Measurements from ENCODE around the gene SAMHD1. TPM values are rescaled to one million over a fixed set of nuclear protein-coding genes. Genes with fewer than 3 reads are reported as not detected.

The SAMHD1 gene
- polyA plus RNA-seq, 2 of the 4 experiments (the other 2 are of a cell fraction): 9.8 to 11.7 TPM

DNA sequence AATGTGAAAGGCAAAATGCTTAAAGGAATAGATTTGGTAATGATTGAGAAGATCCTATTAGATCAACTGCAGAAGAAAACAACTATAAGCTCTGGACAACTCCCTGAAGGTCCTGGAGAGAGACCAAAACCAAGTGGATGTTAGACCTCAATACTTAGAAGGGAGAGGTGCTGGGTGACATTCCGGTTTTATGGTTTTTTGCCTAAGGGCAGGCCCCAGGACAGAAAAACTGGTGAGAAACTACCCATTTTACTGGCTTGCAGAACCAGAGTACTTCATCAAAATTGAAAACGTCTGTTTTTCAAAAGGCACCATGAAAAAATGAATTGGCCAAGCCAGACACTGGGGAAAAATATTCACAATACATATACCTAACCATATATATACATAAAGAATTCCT, 26.3 kb downstream of the SAMHD1 start:
- DNase-seq (ENCODE audit: low read depth in 1 of 2, low spot score in 1 of 2) (no peak), ATAC-seq (no peak), FAIRE-seq (no peak)
- 79% methylated on average over 2 of the region's 2 CpGs for WGBS (ENCODE audit: missing lambda C conversion rate)
- ChIA-PET CTCF (interaction anchor here (1.2 to 2.0 kb wide), 2 partner anchors 39 to 61 kb away, joined by 3 to 7 read pairs; no protein-coding TSS in a partner anchor), POLR2A (no interaction called here)
- Histone ChIP-seq H3K9me3 (no peaks in the 10 kb centered on the region), H3K4me2 (no peak overlapping the region), H3K4me1 (peaks cover 17% of the 10 kb centered on the region), H3K27ac (no peak overlapping the region), H3K4me3 (no peak overlapping the region)
- TF ChIP-seq HEYL (CRISPR knock-in tag; IDR thresholded peaks at IDR 0.05) (no peak), BCL3 (IDR thresholded peaks at IDR 0.05) (no peak), MYC (IDR thresholded peaks at IDR 0.05; ENCODE audit: borderline replicate concordance, low read length) (no peak), EHMT2 (IDR thresholded peaks at IDR 0.05; ENCODE audit: low read depth) (no peak), JUNB (IDR thresholded peaks at IDR 0.05) (no peak), RFX5 (IDR thresholded peaks at IDR 0.05) (no peak), MAX (IDR thresholded peaks at IDR 0.05) (no peak), MAFK (IDR thresholded peaks at IDR 0.05; ENCODE audit: partially characterized antibody) (no peak)
- TF ChIP-seq, protein P1, sequence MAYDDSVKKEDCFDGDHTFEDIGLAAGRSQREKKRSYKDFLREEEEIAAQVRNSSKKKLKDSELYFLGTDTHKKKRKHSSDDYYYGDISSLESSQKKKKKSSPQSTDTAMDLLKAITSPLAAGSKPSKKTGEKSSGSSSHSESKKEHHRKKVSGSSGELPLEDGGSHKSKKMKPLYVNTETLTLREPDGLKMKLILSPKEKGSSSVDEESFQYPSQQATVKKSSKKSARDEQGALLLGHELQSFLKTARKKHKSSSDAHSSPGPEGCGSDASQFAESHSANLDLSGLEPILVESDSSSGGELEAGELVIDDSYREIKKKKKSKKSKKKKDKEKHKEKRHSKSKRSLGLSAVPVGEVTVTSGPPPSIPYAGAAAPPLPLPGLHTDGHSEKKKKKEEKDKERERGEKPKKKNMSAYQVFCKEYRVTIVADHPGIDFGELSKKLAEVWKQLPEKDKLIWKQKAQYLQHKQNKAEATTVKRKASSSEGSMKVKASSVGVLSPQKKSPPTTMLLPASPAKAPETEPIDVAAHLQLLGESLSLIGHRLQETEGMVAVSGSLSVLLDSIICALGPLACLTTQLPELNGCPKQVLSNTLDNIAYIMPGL (CRISPR knock-in tag; IDR thresholded peaks at IDR 0.05; ENCODE audit: borderline replicate concordance): no peak

DNA sequence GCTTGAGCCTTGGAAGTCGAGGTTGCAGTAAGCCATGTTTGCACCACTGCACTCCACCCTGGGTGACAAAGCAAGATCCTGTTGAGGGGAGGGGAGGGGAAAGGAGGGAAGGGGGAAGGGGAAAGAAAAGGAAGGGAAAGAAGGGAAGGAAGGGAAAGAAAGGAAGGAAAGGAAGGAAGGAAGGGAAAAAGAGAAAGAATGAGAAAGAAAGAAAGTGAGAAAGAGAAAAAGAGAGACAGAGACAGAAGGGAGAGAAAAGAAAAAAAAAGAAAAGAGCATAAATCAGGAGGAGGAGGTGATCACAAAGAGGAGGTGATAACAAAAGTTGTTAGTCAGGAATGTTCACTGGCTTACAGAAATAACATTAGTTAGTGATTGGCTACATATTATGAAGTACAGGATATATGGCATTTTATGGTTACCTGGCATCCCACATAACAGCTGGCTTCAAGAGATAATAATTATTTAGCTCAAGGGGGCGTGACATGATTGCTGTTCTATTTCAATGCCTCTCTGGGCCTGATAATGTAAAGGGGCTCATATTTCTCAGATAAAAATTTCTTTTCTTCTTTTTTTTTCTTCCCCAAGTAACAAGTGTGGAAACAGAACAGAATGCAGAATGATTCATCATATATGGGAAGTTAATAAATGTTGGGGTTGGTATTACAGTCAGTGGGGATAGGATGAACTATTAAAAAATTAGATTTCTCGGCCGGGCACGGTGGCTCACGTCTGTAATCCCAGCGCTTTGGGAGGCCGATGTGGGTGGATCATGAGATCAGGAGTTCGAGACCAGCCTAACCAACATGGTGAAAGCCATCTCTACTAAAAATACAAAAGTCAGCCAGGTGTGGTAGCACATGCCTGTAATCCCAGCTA, 27.1 kb downstream of the SAMHD1 start:
- TF ChIP-seq EHMT2 (IDR thresholded peaks at IDR 0.05; ENCODE audit: low read depth) (no peak), HDAC2 (IDR thresholded peaks at IDR 0.05) (no peak), PHF8 (IDR thresholded peaks at IDR 0.05; ENCODE audit: borderline replicate concordance, low read depth) (no peak), FOSB (CRISPR knock-in tag; IDR thresholded peaks at IDR 0.05) (no peak), HOXB13 (CRISPR knock-in tag; IDR thresholded peaks at IDR 0.05; ENCODE audit: low read depth) (no peak), HOXA7 (CRISPR knock-in tag; IDR thresholded peaks at IDR 0.05) (no peak)
- TF ChIP-seq, protein P2, sequence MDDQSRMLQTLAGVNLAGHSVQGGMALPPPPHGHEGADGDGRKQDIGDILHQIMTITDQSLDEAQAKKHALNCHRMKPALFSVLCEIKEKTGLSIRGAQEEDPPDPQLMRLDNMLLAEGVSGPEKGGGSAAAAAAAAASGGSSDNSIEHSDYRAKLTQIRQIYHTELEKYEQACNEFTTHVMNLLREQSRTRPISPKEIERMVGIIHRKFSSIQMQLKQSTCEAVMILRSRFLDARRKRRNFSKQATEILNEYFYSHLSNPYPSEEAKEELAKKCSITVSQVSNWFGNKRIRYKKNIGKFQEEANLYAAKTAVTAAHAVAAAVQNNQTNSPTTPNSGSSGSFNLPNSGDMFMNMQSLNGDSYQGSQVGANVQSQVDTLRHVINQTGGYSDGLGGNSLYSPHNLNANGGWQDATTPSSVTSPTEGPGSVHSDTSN (IDR thresholded peaks at IDR 0.05): no peak
- Histone ChIP-seq H3K4me1 (peaks cover 17% of the 10 kb centered on the region), H3K4me3 (no peak overlapping the region), H3K27ac (peak overlapping the region in 1 of 2 experiments; percentile 47; a peak in 1 of 6 replicates), H3K4me2 (peak overlapping the region; percentile 14; the same call in 1 of the 3 replicates), H3K9me3 (no peaks in the 10 kb centered on the region)
- WGBS (ENCODE audit: missing lambda C conversion rate): 67% methylated on average over 9 of the region's 9 CpGs
- DNase-seq (ENCODE audit: low read depth in 1 of 2, low spot score in 1 of 2): no peak
- no peak for ATAC-seq
- CTCF ChIA-PET: interaction anchor here (0.7 to 2.0 kb wide), 4 partner anchors 38 to 863 kb away, joined by 3 to 7 read pairs (median 3); no protein-coding TSS in a partner anchor
- POLR2A ChIA-PET: no interaction called here
- FAIRE-seq: no peak

GRCh38 chr20:36920334-36920730, 31.2 kb downstream of the SAMHD1 start:
- ChIA-PET POLR2A (no interaction called here), CTCF (interaction anchor here (0.6 to 2.9 kb wide), 16 partner anchors 8 to 307 kb away, joined by 3 to 13 read pairs (median 6); no protein-coding TSS in a partner anchor)
- no peak for ATAC-seq
- Histone ChIP-seq H3K27ac (no peak overlapping the region), H3K4me1 (peaks cover 14% of the 10 kb centered on the region), H3K9me3 (no peaks in the 10 kb centered on the region), H3K4me2 (no peak overlapping the region), H3K4me3 (no peak overlapping the region)
- TF ChIP-seq ATOH8 (CRISPR knock-in tag; IDR thresholded peaks at IDR 0.05; ENCODE audit: low read depth) (no peak), PHF8 (IDR thresholded peaks at IDR 0.05; ENCODE audit: borderline replicate concordance, low read depth) (no peak), ZC3H11A (IDR thresholded peaks at IDR 0.05) (no peak), SREBF2 (IDR thresholded peaks at IDR 0.05) (no peak), MAX (IDR thresholded peaks at IDR 0.05) (no peak), HES2 (IDR thresholded peaks at IDR 0.05) (no peak), USF2 (IDR thresholded peaks at IDR 0.05) (no peak), TP53 (CRISPR knock-in tag; IDR thresholded peaks at IDR 0.05) (no peak)
- FAIRE-seq: no peak
- WGBS (ENCODE audit: missing lambda C conversion rate): 78% methylated on average over 7 of the region's 8 CpGs
- DNase-seq (ENCODE audit: low read depth in 1 of 2, low spot score in 1 of 2): no peak

Data from A549 (cell line).